HepG2 (cell line): ENCODE results near the gene CHPF. TPM values are rescaled to one million over a fixed set of nuclear protein-coding genes. Genes with fewer than 3 reads are reported as not detected.

ENCODE experiments used
- AGO2 ChIP-seq: fragments of 200-400 bp; formaldehyde crosslinking; optimal IDR thresholded peaks from 2 replicates; pipeline ENCODE3; 2017; ENCODE audit warnings: mild to moderate bottlenecking, low read depth, low read length, moderate library complexity
- ATF1 ChIP-seq: IDR thresholded peaks from 2 replicates; pipeline ENCODE4 v1.6.1; 2016; ENCODE audit warnings: mild to moderate bottlenecking, control low read depth
- DMAP1 ChIP-seq: IDR thresholded peaks from 2 replicates; pipeline ENCODE4 v1.6.1; 2016
- HNRNPUL1 ChIP-seq: fragments of 200-400 bp; formaldehyde crosslinking; IDR thresholded peaks from 2 replicates; pipeline ENCODE4 v1.6.1; 2017; ENCODE audit warnings: low read depth, mild to moderate bottlenecking, low read length, moderate library complexity
- HOXA7 ChIP-seq: sonication (generic); formaldehyde crosslinking; IDR thresholded peaks from 2 replicates; pipeline ENCODE4 v1.8.1; 2022; ENCODE audit warnings: mild to moderate bottlenecking, missing genetic modification reagents, moderate library complexity
- KAT8 ChIP-seq: IDR thresholded peaks from 2 replicates; pipeline ENCODE4 v1.6.1; 2016; ENCODE audit warnings: missing genetic modification reagents, missing compliant biosample characterization
- KLF12 ChIP-seq: sonication (generic); formaldehyde crosslinking; IDR thresholded peaks from 2 replicates; pipeline ENCODE4 v1.4.0; 2020; ENCODE audit warnings: missing genetic modification reagents, borderline replicate concordance
- NR2F2 ChIP-seq: IDR thresholded peaks from 2 replicates; pipeline ENCODE4 v1.6.1; 2012; ENCODE audit warnings: low read depth, inconsistent platforms, borderline replicate concordance
- SOX5 ChIP-seq: IDR thresholded peaks from 2 replicates; pipeline ENCODE4 v1.6.1; 2016; ENCODE audit warnings: borderline replicate concordance
- SPEN ChIP-seq: sonication (generic); formaldehyde crosslinking; IDR thresholded peaks from 2 replicates; pipeline ENCODE4 v1.5.1; 2020; ENCODE audit warnings: low read depth, mild to moderate bottlenecking, missing genetic modification reagents
- ZBTB14 ChIP-seq: sonication (generic); formaldehyde crosslinking; IDR thresholded peaks from 2 replicates; pipeline ENCODE4 v1.4.0; 2020; ENCODE audit warnings: missing genetic modification reagents
- ZBTB7A ChIP-seq: sonication (generic); formaldehyde crosslinking; IDR thresholded peaks from 2 replicates; pipeline ENCODE4 v1.8.0; 2022; ENCODE audit warnings: mild to moderate bottlenecking, missing genetic modification reagents
- ZFP91 ChIP-seq: sonication (generic); formaldehyde crosslinking; IDR thresholded peaks from 2 replicates; pipeline ENCODE4 v1.9.0; 2022; ENCODE audit warnings: missing genetic modification reagents, mild to moderate bottlenecking, borderline replicate concordance
- ZNF17 ChIP-seq: sonication (generic); formaldehyde crosslinking; IDR thresholded peaks from 2 replicates; pipeline ENCODE4 v1.5.0; 2020; ENCODE audit warnings: mild to moderate bottlenecking, missing genetic modification reagents
- ZNF230 ChIP-seq: sonication (generic); formaldehyde crosslinking; IDR thresholded peaks from 2 replicates; pipeline ENCODE4 v1.4.0; 2020; ENCODE audit warnings: mild to moderate bottlenecking, missing genetic modification reagents
- ZNF616 ChIP-seq: sonication (generic); formaldehyde crosslinking; IDR thresholded peaks from 2 replicates; pipeline ENCODE4 v1.5.0; 2020; ENCODE audit warnings: low read depth, mild to moderate bottlenecking, missing genetic modification reagents
- ZNF781 ChIP-seq: sonication (generic); formaldehyde crosslinking; IDR thresholded peaks from 2 replicates; pipeline ENCODE4 v1.5.1; 2020; ENCODE audit warnings: borderline replicate concordance, mild to moderate bottlenecking, missing genetic modification reagents; ENCODE audit errors: not compliant biosample characterization
- polyA plus RNA-seq, 8 experiments: library from polyadenylated mRNA; depleted of rRNA in 3 of 8; stranded (reverse) in 7 of 8; unstranded in 1 of 8; fragments of >200 nt; fragmentation: Illumina TruSeq in 4 of 8; extraction: Trizol in 4 of 8; gene quantifications; 2 replicates each; pipeline versions ENCODE4 v1.2.1 to v1.2.3, GENCODE V29; 2011 to 2016; ENCODE audit warnings: low read depth in 4 of 8, missing spikeins in 1 of 8, mixed read lengths in 1 of 8; ENCODE audit not compliant: insufficient read depth in 1 of 8
- total RNA-seq, 5 experiments: library from RNA; depleted of rRNA; stranded (reverse); fragments of >200 nt; fragmentation: Illumina TruSeq; extraction: Trizol; gene quantifications; 2 replicates each; pipeline ENCODE4 v1.2.3, GENCODE V29; 2016; ENCODE audit warnings: low read depth in 1 of 5
- TF ChIP-seq, protein P1 (sequence below): sonication (generic); formaldehyde crosslinking; IDR thresholded peaks from 2 replicates; pipeline ENCODE4 v1.8.1; 2023; ENCODE audit warnings: mild to moderate bottlenecking, moderate library complexity, missing genetic modification reagents
- TF ChIP-seq, protein P2 (sequence below), 2 experiments: sonication (generic) in 1 of 2; formaldehyde crosslinking in 1 of 2; IDR thresholded peaks; 2 replicates each; pipeline versions ENCODE4 v1.6.1 to v1.9.0; 2014 to 2022; ENCODE audit warnings: antibody characterized with exemption in 1 of 2, borderline replicate concordance in 1 of 2, inconsistent platforms in 1 of 2, low read depth in 1 of 2, missing genetic modification reagents in 1 of 2

Gene CHPF
- total and polyA plus RNA-seq, 2 of the 13 experiments (the other 11 are each of a cell fraction or from before 2014, with no cell fraction given), result 79.6 to 111 TPM

- peak; percentile 85; the same call in 1 of the 2 replicates for TF ChIP-seq SPEN (CRISPR knock-in tag)
- TF ChIP-seq ZNF781 (CRISPR knock-in tag), result peak; percentile 27
- TF ChIP-seq KAT8 (CRISPR knock-in tag), result peak; percentile 87
- no peak for TF ChIP-seq KLF12
- TF ChIP-seq AGO2, result no peak
- TF ChIP-seq, protein P1, sequence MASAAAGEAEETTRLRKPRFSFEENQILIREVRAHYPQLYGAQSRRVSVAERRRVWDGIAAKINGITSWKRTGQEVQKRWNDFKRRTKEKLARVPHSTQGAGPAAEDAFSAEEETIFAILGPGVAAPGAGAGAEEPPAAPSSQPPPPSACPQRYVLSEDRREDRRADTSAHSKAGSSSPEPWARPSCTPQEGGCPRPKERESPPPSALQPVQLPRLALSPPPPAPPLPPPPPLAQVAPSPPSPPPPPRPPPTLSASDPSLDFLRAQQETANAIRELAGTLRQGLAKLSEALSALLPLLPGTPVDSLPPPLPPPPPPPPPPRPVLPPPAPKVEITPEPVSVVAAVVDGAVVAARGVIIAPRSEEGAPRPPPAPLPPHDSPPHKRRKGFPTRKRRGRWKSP, result peak; percentile 85
- TF ChIP-seq HNRNPUL1, result no peak
- TF ChIP-seq ZFP91, result peak; percentile 94
- peak; percentile 96; the same call in 1 of the 2 replicates for TF ChIP-seq ZNF230 (CRISPR knock-in tag)
- TF ChIP-seq ZBTB14, result no peak
- peak; percentile 95 for TF ChIP-seq SOX5 (CRISPR knock-in tag)
- TF ChIP-seq HOXA7, result no peak
- TF ChIP-seq ZNF17, result no peak
- TF ChIP-seq ZNF616 (CRISPR knock-in tag), result 0 out of 2 replicates have a peak, but pooled peaks have one; percentile 31
- TF ChIP-seq, protein P2, sequence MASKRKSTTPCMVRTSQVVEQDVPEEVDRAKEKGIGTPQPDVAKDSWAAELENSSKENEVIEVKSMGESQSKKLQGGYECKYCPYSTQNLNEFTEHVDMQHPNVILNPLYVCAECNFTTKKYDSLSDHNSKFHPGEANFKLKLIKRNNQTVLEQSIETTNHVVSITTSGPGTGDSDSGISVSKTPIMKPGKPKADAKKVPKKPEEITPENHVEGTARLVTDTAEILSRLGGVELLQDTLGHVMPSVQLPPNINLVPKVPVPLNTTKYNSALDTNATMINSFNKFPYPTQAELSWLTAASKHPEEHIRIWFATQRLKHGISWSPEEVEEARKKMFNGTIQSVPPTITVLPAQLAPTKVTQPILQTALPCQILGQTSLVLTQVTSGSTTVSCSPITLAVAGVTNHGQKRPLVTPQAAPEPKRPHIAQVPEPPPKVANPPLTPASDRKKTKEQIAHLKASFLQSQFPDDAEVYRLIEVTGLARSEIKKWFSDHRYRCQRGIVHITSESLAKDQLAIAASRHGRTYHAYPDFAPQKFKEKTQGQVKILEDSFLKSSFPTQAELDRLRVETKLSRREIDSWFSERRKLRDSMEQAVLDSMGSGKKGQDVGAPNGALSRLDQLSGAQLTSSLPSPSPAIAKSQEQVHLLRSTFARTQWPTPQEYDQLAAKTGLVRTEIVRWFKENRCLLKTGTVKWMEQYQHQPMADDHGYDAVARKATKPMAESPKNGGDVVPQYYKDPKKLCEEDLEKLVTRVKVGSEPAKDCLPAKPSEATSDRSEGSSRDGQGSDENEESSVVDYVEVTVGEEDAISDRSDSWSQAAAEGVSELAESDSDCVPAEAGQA (IDR thresholded peaks at IDR 0.05; ENCODE audit: low read depth), result no peak; the same call in 1 of the 2 replicates
- TF ChIP-seq, protein P2 (CRISPR knock-in tag; IDR thresholded peaks at IDR 0.05; ENCODE audit: borderline replicate concordance), result no peak
- peak; percentile 96 for TF ChIP-seq ZBTB7A (CRISPR knock-in tag)
- peak; percentile 81; the same call in 1 of the 2 replicates for TF ChIP-seq NR2F2
- TF ChIP-seq ATF1 (CRISPR knock-in tag), result peak; percentile 68
- peak; percentile 89 for TF ChIP-seq DMAP1 (CRISPR knock-in tag)
Observed at GRCh38 chr2:219576505-219577388, 33.1 kb upstream of the CHPF start (continued).
